ENCODE results near the gene BRIP1. TPM values are rescaled to one million over a fixed set of nuclear protein-coding genes. Genes with fewer than 3 reads are reported as not detected.

The BRIP1 gene
- total RNA-seq, 1 experiment from 2014 or later: 20.2 TPM

- Histone ChIP-seq H3K27me3 (ENCODE audit: insufficient read depth, low read length) (no peaks in the 10 kb centered on the region), H3K9me3 (ENCODE audit: control insufficient read depth, low read depth, low read length) (no peaks in the 10 kb centered on the region), H3K79me2 (ENCODE audit: insufficient read depth, low read length) (no peaks in the 10 kb centered on the region), H4K20me1 (ENCODE audit: control insufficient read depth, insufficient read depth, insufficient read length) (no peaks in the 10 kb centered on the region), H2BK120ac (ENCODE audit: low read depth, low read length, poor library complexity, severe bottlenecking) (no peak overlapping the region), H2AK5ac (ENCODE audit: insufficient read length, low read length) (no peak overlapping the region), H3T11ph (ENCODE audit: low read length) (no peak overlapping the region), H3K18ac (ENCODE audit: insufficient read length, low read depth, low read length) (no peak overlapping the region), H4K5ac (ENCODE audit: insufficient read length, low read depth, low read length) (no peak overlapping the region), H4K91ac (ENCODE audit: insufficient read length, low read depth, low read length) (no peak overlapping the region), H2BK20ac (ENCODE audit: low read depth, low read length, poor library complexity, severe bottlenecking) (no peak overlapping the region), H3K4ac (ENCODE audit: low read depth, low read length) (no peak overlapping the region), H3K14ac (ENCODE audit: insufficient read depth, low read length) (no peak overlapping the region), H3K79me1 (ENCODE audit: insufficient read depth, low read depth, low read length, poor library complexity, severe bottlenecking) (no peaks in the 10 kb centered on the region), H3K56ac (ENCODE audit: insufficient read length, low read depth, low read length) (no peak overlapping the region), H3K9ac (ENCODE audit: extremely low read depth, insufficient read length, low read length) (no peak overlapping the region), H3K4me2 (ENCODE audit: insufficient read depth, insufficient read length, low read length) (no peak overlapping the region), H2BK5ac (ENCODE audit: insufficient read length, low read length) (no peak overlapping the region), H3K27ac (ENCODE audit: insufficient read length, low read depth, low read length) (no peak overlapping the region), H3K23me2 (ENCODE audit: insufficient read length, low read depth, low read length, poor library complexity, severe bottlenecking) (no peaks in the 10 kb centered on the region), H2AFZ (ENCODE audit: low read length) (no peak overlapping the region), H3K4me1 (ENCODE audit: insufficient read depth, low read length) (no peaks in the 10 kb centered on the region), H2BK15ac (ENCODE audit: low read depth, low read length) (no peak overlapping the region), H3K23ac (ENCODE audit: insufficient read length, low read depth, low read length) (no peak overlapping the region), H2BK12ac (ENCODE audit: insufficient read length, low read depth, low read length) (no peak overlapping the region), H4K8ac (replicated peaks; ENCODE audit: insufficient read length, low read depth, low read length) (no peak overlapping the region)
- TF ChIP-seq CTCF (conservative IDR thresholded peaks at IDR 0.05): no peak
- H3K9me3 Mint-ChIP-seq: no peaks in the 10 kb centered on the region
- H3K4me1 Mint-ChIP-seq: no peaks in the 10 kb centered on the region
- no peak overlapping the region for H3K27ac Mint-ChIP-seq
- no peak overlapping the region for H3K4me3 Mint-ChIP-seq
- 100% methylated on average over 1 of the region's 2 CpGs for WGBS (ENCODE audit: extremely low coverage, insufficient read length, low lambda C conversion rate)
- no peak for DNase-seq
- no peaks in the 10 kb centered on the region for H3K27me3 Mint-ChIP-seq (ENCODE audit: low read depth)
- no peaks in the 10 kb centered on the region for H3K36me3 Mint-ChIP-seq (ENCODE audit: insufficient read depth in 1 of 3, low read depth in 3 of 3)
These were observed 203.9 kb downstream of the BRIP1 start for GRCh38 chr17:61659437-61659836.
